Measurements from ENCODE around the gene CLEC16A. TPM values are rescaled to one million over a fixed set of nuclear protein-coding genes. Genes with fewer than 3 reads are reported as not detected.

The CLEC16A gene
- total RNA-seq, 2 donors from 2014 or later: 31.1 to 32.0 TPM

GRCh38 chr16:11032922-11033291 is 88.5 kb downstream of the CLEC16A start:
- H3K36me3 Mint-ChIP-seq (ENCODE audit: low read depth): peaks cover 23% of the 10 kb centered on the region
- H3K9me3 ChIP-seq (ENCODE audit: control insufficient read depth, low read length, poor library complexity, severe bottlenecking): no peaks in the 10 kb centered on the region
- H3K4me3 Mint-ChIP-seq: no peak overlapping the region
- DNase-seq (no peak), ATAC-seq (no peak)
- H3K4me1 Mint-ChIP-seq: peaks cover 18% of the 10 kb centered on the region
- H3K27me3 Mint-ChIP-seq: no peaks in the 10 kb centered on the region
- H3K27ac Mint-ChIP-seq: no peak overlapping the region

- Mint-ChIP-seq H3K36me3 (ENCODE audit: low read depth) (peaks cover 22% of the 10 kb centered on the region), H3K27me3 (no peaks in the 10 kb centered on the region), H3K4me3 (no peak overlapping the region), H3K4me1 (peaks cover 18% of the 10 kb centered on the region), H3K27ac (no peak overlapping the region)
- no peaks in the 10 kb centered on the region for H3K9me3 ChIP-seq (ENCODE audit: control insufficient read depth, low read length, poor library complexity, severe bottlenecking)
- DNase-seq: no peak
- no peak for ATAC-seq
Observed at GRCh38 chr16:11033629-11034420, 89.5 kb downstream of the CLEC16A start.

GRCh38 chr16:11034481-11034931 is 90.1 kb downstream of the CLEC16A start:
- Mint-ChIP-seq H3K36me3 (ENCODE audit: low read depth) (peaks cover 16% of the 10 kb centered on the region), H3K27me3 (no peaks in the 10 kb centered on the region), H3K4me1 (peaks cover 18% of the 10 kb centered on the region), H3K27ac (no peak overlapping the region), H3K4me3 (no peak overlapping the region)
- ATAC-seq (no peak), DNase-seq (no peak)
- no peaks in the 10 kb centered on the region for H3K9me3 ChIP-seq (ENCODE audit: control insufficient read depth, low read length, poor library complexity, severe bottlenecking)

GRCh38 chr16:11035096-11035495 is 90.7 kb downstream of the CLEC16A start:
- Mint-ChIP-seq H3K4me1 (peaks cover 20% of the 10 kb centered on the region), H3K36me3 (ENCODE audit: low read depth) (peaks cover 18% of the 10 kb centered on the region), H3K27ac (no peak overlapping the region), H3K4me3 (no peak overlapping the region), H3K27me3 (no peaks in the 10 kb centered on the region)
- no peaks in the 10 kb centered on the region for H3K9me3 ChIP-seq (ENCODE audit: control insufficient read depth, low read length, poor library complexity, severe bottlenecking)
- ATAC-seq (no peak), DNase-seq (no peak)

GRCh38 chr16:11036040-11036439 is 91.7 kb downstream of the CLEC16A start:
- H3K9me3 ChIP-seq (ENCODE audit: control insufficient read depth, low read length, poor library complexity, severe bottlenecking): no peaks in the 10 kb centered on the region
- peaks cover 21% of the 10 kb centered on the region for H3K4me1 Mint-ChIP-seq
- no peak for ATAC-seq
- no peak for DNase-seq
- H3K27ac Mint-ChIP-seq: no peak overlapping the region
- H3K36me3 Mint-ChIP-seq (ENCODE audit: low read depth): peaks cover 19% of the 10 kb centered on the region
- no peak overlapping the region for H3K4me3 Mint-ChIP-seq
- no peaks in the 10 kb centered on the region for H3K27me3 Mint-ChIP-seq

GRCh38 chr16:11036868-11037410 is 92.6 kb downstream of the CLEC16A start:
- Mint-ChIP-seq H3K27ac (no peak overlapping the region), H3K4me1 (peaks cover 17% of the 10 kb centered on the region), H3K36me3 (ENCODE audit: low read depth) (peaks cover 18% of the 10 kb centered on the region), H3K4me3 (no peak overlapping the region), H3K27me3 (no peaks in the 10 kb centered on the region)
- no peak for ATAC-seq
- no peaks in the 10 kb centered on the region for H3K9me3 ChIP-seq (ENCODE audit: control insufficient read depth, low read length, poor library complexity, severe bottlenecking)
- no peak for DNase-seq

- ATAC-seq: no peak
- H3K4me3 Mint-ChIP-seq: no peak overlapping the region
- DNase-seq: no peak
- H3K9me3 ChIP-seq (ENCODE audit: control insufficient read depth, low read length, poor library complexity, severe bottlenecking): no peaks in the 10 kb centered on the region
- H3K4me1 Mint-ChIP-seq: peaks cover 9% of the 10 kb centered on the region
- H3K27me3 Mint-ChIP-seq: no peaks in the 10 kb centered on the region
- peaks cover 11% of the 10 kb centered on the region for H3K36me3 Mint-ChIP-seq (ENCODE audit: low read depth)
- H3K27ac Mint-ChIP-seq: no peak overlapping the region
Observed at GRCh38 chr16:11038305-11038704, 93.9 kb downstream of the CLEC16A start.

- no peak overlapping the region for H3K27ac Mint-ChIP-seq
- H3K9me3 ChIP-seq (ENCODE audit: control insufficient read depth, low read length, poor library complexity, severe bottlenecking): no peaks in the 10 kb centered on the region
- ATAC-seq (no peak), DNase-seq (no peak)
- peaks cover 8% of the 10 kb centered on the region for H3K4me1 Mint-ChIP-seq
- no peak overlapping the region for H3K4me3 Mint-ChIP-seq
- H3K36me3 Mint-ChIP-seq (ENCODE audit: low read depth): peaks cover 10% of the 10 kb centered on the region
- no peaks in the 10 kb centered on the region for H3K27me3 Mint-ChIP-seq
Observed at GRCh38 chr16:11038777-11039176, 94.4 kb downstream of the CLEC16A start.

GRCh38 chr16:11039726-11040125 is 95.4 kb downstream of the CLEC16A start:
- H3K4me3 Mint-ChIP-seq: no peak overlapping the region
- no peak for DNase-seq
- H3K27me3 Mint-ChIP-seq: no peaks in the 10 kb centered on the region
- no peak overlapping the region for H3K27ac Mint-ChIP-seq
- no peaks in the 10 kb centered on the region for H3K9me3 ChIP-seq (ENCODE audit: control insufficient read depth, low read length, poor library complexity, severe bottlenecking)
- H3K4me1 Mint-ChIP-seq: peaks cover 6% of the 10 kb centered on the region
- no peak for ATAC-seq
- peaks cover 6% of the 10 kb centered on the region for H3K36me3 Mint-ChIP-seq (ENCODE audit: low read depth)

- Mint-ChIP-seq H3K27me3 (no peaks in the 10 kb centered on the region), H3K36me3 (ENCODE audit: low read depth) (peaks cover 3% of the 10 kb centered on the region), H3K27ac (no peak overlapping the region), H3K4me3 (no peak overlapping the region), H3K4me1 (peaks cover 3% of the 10 kb centered on the region)
- ATAC-seq: no peak
- H3K9me3 ChIP-seq (ENCODE audit: control insufficient read depth, low read length, poor library complexity, severe bottlenecking): no peaks in the 10 kb centered on the region
- no peak for DNase-seq
Observed at GRCh38 chr16:11042191-11042590, 97.8 kb downstream of the CLEC16A start.

GRCh38 chr16:11045441-11045840 is 101.1 kb downstream of the CLEC16A start:
- Mint-ChIP-seq H3K36me3 (ENCODE audit: low read depth) (peaks cover 2% of the 10 kb centered on the region), H3K4me3 (no peak overlapping the region), H3K27me3 (no peaks in the 10 kb centered on the region), H3K27ac (peak overlapping the region; percentile 41), H3K4me1 (peaks cover 7% of the 10 kb centered on the region)
- no peaks in the 10 kb centered on the region for H3K9me3 ChIP-seq (ENCODE audit: control insufficient read depth, low read length, poor library complexity, severe bottlenecking)
- ATAC-seq: no peak
- no peak for DNase-seq

GRCh38 chr16:11045846-11046245 is 101.5 kb downstream of the CLEC16A start:
- H3K4me1 Mint-ChIP-seq: peaks cover 9% of the 10 kb centered on the region
- no peak for ATAC-seq
- H3K36me3 Mint-ChIP-seq (ENCODE audit: low read depth): peaks cover 2% of the 10 kb centered on the region
- no peak overlapping the region for H3K4me3 Mint-ChIP-seq
- H3K9me3 ChIP-seq (ENCODE audit: control insufficient read depth, low read length, poor library complexity, severe bottlenecking): no peaks in the 10 kb centered on the region
- H3K27me3 Mint-ChIP-seq: no peaks in the 10 kb centered on the region
- H3K27ac Mint-ChIP-seq: no peak overlapping the region
- no peak for DNase-seq

- Mint-ChIP-seq H3K4me3 (no peak overlapping the region), H3K27ac (no peak overlapping the region), H3K36me3 (ENCODE audit: low read depth) (peaks cover 2% of the 10 kb centered on the region), H3K27me3 (no peaks in the 10 kb centered on the region), H3K4me1 (peaks cover 12% of the 10 kb centered on the region)
- ATAC-seq (no peak), DNase-seq (no peak)
- no peaks in the 10 kb centered on the region for H3K9me3 ChIP-seq (ENCODE audit: control insufficient read depth, low read length, poor library complexity, severe bottlenecking)
Observed at GRCh38 chr16:11046382-11046931, 102.1 kb downstream of the CLEC16A start.

GRCh38 chr16:11047057-11047456 is 102.7 kb downstream of the CLEC16A start:
- DNase-seq (no peak), ATAC-seq (no peak)
- Mint-ChIP-seq H3K27me3 (no peaks in the 10 kb centered on the region), H3K4me1 (peaks cover 15% of the 10 kb centered on the region), H3K27ac (no peak overlapping the region), H3K4me3 (no peak overlapping the region), H3K36me3 (ENCODE audit: low read depth) (peaks cover 2% of the 10 kb centered on the region)
- H3K9me3 ChIP-seq (ENCODE audit: control insufficient read depth, low read length, poor library complexity, severe bottlenecking): no peaks in the 10 kb centered on the region

Data from T-helper 17 cell (primary cell).